Measurements from ENCODE around the gene ZSCAN5C. TPM values are rescaled to one million over a fixed set of nuclear protein-coding genes. Genes with fewer than 3 reads are reported as not detected.
"Not testable (repeated sequence)": the region's sequence is repeated elsewhere in the genome, so short reads cannot be mapped to it uniquely, and the experiment has no call there.

Gene ZSCAN5C
- total and polyA plus RNA-seq, 2 donors from 2014 or later: not detected

DNA sequence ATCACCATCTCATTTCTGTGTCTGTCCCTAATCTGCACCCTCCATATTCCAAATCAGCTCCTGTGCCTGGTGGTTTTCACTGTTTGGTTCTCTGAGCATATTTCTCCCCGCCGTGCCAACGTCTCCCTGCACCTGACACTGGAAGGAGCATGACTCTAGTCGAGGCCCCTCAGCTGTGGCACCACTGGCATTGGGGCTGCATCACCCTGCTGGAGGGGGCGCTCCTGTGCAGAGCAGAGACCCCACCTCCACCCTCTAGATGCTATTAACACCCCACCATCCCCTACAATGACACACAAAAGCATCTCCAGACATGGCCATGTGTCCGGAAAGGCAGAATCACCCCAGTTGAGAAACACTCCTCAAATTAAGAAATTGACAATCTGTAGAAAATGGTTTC lies 20.8 kb downstream of the ZSCAN5C start:
- H3K9ac ChIP-seq (ENCODE audit: low read length in 3 of 3): no peak overlapping the region
- DNase-seq: no peak
- H3K9me3 ChIP-seq (ENCODE audit: control insufficient read depth in 2 of 3, insufficient read depth in 1 of 3, low read length in 3 of 3): no peaks in the 10 kb centered on the region
- no peak for FAIRE-seq
- TF ChIP-seq, protein P1, sequence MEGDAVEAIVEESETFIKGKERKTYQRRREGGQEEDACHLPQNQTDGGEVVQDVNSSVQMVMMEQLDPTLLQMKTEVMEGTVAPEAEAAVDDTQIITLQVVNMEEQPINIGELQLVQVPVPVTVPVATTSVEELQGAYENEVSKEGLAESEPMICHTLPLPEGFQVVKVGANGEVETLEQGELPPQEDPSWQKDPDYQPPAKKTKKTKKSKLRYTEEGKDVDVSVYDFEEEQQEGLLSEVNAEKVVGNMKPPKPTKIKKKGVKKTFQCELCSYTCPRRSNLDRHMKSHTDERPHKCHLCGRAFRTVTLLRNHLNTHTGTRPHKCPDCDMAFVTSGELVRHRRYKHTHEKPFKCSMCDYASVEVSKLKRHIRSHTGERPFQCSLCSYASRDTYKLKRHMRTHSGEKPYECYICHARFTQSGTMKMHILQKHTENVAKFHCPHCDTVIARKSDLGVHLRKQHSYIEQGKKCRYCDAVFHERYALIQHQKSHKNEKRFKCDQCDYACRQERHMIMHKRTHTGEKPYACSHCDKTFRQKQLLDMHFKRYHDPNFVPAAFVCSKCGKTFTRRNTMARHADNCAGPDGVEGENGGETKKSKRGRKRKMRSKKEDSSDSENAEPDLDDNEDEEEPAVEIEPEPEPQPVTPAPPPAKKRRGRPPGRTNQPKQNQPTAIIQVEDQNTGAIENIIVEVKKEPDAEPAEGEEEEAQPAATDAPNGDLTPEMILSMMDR (IDR thresholded peaks at IDR 0.05; ENCODE audit: borderline replicate concordance, extremely low read depth, insufficient read depth): no peak
- intact Hi-C loops (cut with DNase I): no loop called here
- H3K36me3 ChIP-seq (ENCODE audit: control insufficient read depth in 2 of 3, insufficient read depth in 3 of 3, low read length in 3 of 3): peaks cover 0 to 2% (median 0%) of the 10 kb centered on the region in 3 donors
- H3K4me1 ChIP-seq (ENCODE audit: control insufficient read depth in 2 of 3, insufficient read depth in 2 of 3, low read depth in 1 of 3, low read length in 3 of 3): no peaks in the 10 kb centered on the region
- H3K27me3 ChIP-seq (ENCODE audit: control insufficient read depth, insufficient read depth, low read length): no peaks in the 10 kb centered on the region
- no peak overlapping the region for H3K4me3 ChIP-seq (ENCODE audit: low read length in 3 of 3)
- no peak overlapping the region for H3K27ac ChIP-seq (ENCODE audit: low read depth in 2 of 2, low read length in 2 of 2)

DNA sequence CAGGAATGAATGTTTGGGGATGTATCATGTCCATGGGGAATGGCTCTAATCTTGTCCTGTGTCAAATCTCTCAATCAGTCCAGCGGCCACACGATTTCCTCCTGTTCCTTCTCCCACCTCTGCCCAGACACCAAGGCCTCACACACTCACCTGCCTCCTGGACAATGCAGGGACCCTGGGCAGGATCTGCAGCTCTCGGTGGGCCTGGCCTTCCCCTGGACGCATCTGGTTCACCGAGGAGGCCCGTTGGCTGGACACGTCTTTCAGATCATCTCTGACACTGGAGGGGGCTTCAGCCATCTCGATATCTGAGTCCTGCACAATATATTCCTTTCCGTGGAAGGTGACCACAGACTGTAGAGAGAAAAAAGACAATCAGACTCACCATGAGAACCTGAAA lies 21.4 kb downstream of the ZSCAN5C start:
- Histone ChIP-seq H3K4me3 (ENCODE audit: low read length in 3 of 3) (no peak overlapping the region), H3K27me3 (ENCODE audit: control insufficient read depth, insufficient read depth, low read length) (no peaks in the 10 kb centered on the region), H3K9me3 (ENCODE audit: control insufficient read depth in 2 of 3, insufficient read depth in 1 of 3, low read length in 3 of 3) (no peaks in the 10 kb centered on the region), H3K4me1 (ENCODE audit: control insufficient read depth in 2 of 3, insufficient read depth in 2 of 3, low read depth in 1 of 3, low read length in 3 of 3) (no peaks in the 10 kb centered on the region), H3K9ac (ENCODE audit: low read length in 3 of 3) (no peak overlapping the region), H3K36me3 (ENCODE audit: control insufficient read depth in 2 of 3, insufficient read depth in 3 of 3, low read length in 3 of 3) (peaks cover 0 to 2% (median 0%) of the 10 kb centered on the region in 3 donors), H3K27ac (ENCODE audit: low read depth in 2 of 2, low read length in 2 of 2) (no peak overlapping the region)
- TF ChIP-seq, protein P1 (IDR thresholded peaks at IDR 0.05; ENCODE audit: borderline replicate concordance, extremely low read depth, insufficient read depth): no peak
- intact Hi-C loops (cut with DNase I): no loop called here
- DNase-seq (no peak), FAIRE-seq (no peak)

DNA sequence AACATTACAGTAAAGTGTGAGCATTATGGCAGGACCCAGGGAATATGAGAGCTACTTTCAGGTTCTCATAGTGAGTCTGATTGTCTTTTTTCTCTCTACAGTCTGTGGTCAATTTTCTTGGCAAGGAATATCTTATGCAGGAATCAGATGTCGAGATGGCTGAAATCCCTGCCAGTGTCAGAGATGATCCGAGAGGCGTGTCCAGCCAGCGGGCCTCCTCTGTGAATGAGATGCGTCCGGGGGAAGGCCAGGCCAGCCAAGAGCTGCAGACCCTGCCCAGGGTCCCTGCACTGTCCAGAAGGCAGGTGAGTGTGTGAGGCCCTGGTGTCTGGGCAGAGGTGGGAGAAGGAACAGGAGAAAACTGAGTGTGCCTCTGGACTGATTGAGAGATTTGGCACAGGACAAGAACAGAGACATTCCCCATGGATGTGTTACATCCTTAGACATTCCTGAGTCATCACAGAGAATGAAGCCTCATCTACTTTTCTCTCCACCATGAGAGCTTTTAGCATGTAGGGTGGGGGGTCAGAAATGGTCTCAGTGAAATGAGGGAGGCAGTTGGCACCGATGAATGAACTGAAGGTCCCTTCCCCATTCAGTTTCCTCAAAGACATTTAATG lies 43.2 kb downstream of the ZSCAN5C start:
- TF ChIP-seq, protein P1 (IDR thresholded peaks at IDR 0.05; ENCODE audit: borderline replicate concordance, extremely low read depth, insufficient read depth): no peak
- FAIRE-seq (no peak), DNase-seq (no peak)
- intact Hi-C loops (cut with DNase I): no loop called here
- no peak overlapping the region for H3K27ac ChIP-seq (ENCODE audit: low read depth in 2 of 2, low read length in 2 of 2)
- no peaks in the 10 kb centered on the region for H3K4me1 ChIP-seq (ENCODE audit: control insufficient read depth in 2 of 3, insufficient read depth in 2 of 3, low read depth in 1 of 3, low read length in 3 of 3)
- no peaks in the 10 kb centered on the region for H3K9me3 ChIP-seq (ENCODE audit: control insufficient read depth in 2 of 3, insufficient read depth in 1 of 3, low read length in 3 of 3)
- H3K9ac ChIP-seq (ENCODE audit: low read length in 3 of 3): no peak overlapping the region
- no peak overlapping the region for H3K4me3 ChIP-seq (ENCODE audit: low read length in 3 of 3)
- H3K27me3 ChIP-seq (ENCODE audit: control insufficient read depth, insufficient read depth, low read length): no peaks in the 10 kb centered on the region
- no peaks in the 10 kb centered on the region for H3K36me3 ChIP-seq (ENCODE audit: control insufficient read depth in 2 of 3, insufficient read depth in 3 of 3, low read length in 3 of 3)

DNA sequence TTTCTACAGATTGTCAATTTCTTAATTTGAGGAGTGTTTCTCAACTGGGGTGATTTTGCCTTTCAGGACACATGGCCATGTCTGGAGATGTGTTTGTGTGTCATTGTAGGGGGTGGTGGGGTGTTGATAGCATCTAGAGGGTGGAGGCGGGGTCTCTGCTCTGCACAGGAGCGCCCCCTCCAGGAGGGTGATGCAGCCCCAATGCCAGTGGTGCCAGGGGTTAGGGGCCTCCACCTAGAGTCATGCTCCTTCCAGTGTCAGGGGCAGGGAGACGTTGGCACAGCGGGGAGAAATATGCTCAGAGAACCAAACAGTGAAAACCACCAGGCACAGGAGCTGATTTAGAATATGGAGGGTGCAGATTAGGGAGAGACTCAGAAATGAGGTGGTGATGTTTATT lies 43.7 kb downstream of the ZSCAN5C start:
- H3K36me3 ChIP-seq (ENCODE audit: control insufficient read depth in 2 of 3, insufficient read depth in 3 of 3, low read length in 3 of 3); DNase-seq; intact Hi-C loops (cut with DNase I); H3K9ac ChIP-seq (ENCODE audit: low read length in 3 of 3); H3K4me1 ChIP-seq (ENCODE audit: control insufficient read depth in 2 of 3, insufficient read depth in 2 of 3, low read depth in 1 of 3, low read length in 3 of 3); H3K27ac ChIP-seq (ENCODE audit: low read depth in 2 of 2, low read length in 2 of 2); H3K27me3 ChIP-seq (ENCODE audit: control insufficient read depth, insufficient read depth, low read length); FAIRE-seq; H3K9me3 ChIP-seq (ENCODE audit: control insufficient read depth in 2 of 3, insufficient read depth in 1 of 3, low read length in 3 of 3); H3K4me3 ChIP-seq (ENCODE audit: low read length in 3 of 3): not testable (repeated sequence)

- H3K4me1 ChIP-seq (ENCODE audit: control insufficient read depth in 2 of 3, insufficient read depth in 2 of 3, low read depth in 1 of 3, low read length in 3 of 3); H3K9me3 ChIP-seq (ENCODE audit: control insufficient read depth in 2 of 3, insufficient read depth in 1 of 3, low read length in 3 of 3); H3K27me3 ChIP-seq (ENCODE audit: control insufficient read depth, insufficient read depth, low read length); H3K36me3 ChIP-seq (ENCODE audit: control insufficient read depth in 2 of 3, insufficient read depth in 3 of 3, low read length in 3 of 3); DNase-seq; H3K9ac ChIP-seq (ENCODE audit: low read length in 3 of 3); H3K27ac ChIP-seq (ENCODE audit: low read depth in 2 of 2, low read length in 2 of 2); FAIRE-seq; H3K4me3 ChIP-seq (ENCODE audit: low read length in 3 of 3); intact Hi-C loops (cut with DNase I): not testable (repeated sequence)
These were observed 46.8 kb downstream of the ZSCAN5C start for GRCh38 chr19:56248736-56249338.

Measured in kidney (tissue), 14 donors.